ENCODE data around the gene GALNT12.

GALNT12 gene

DNA sequence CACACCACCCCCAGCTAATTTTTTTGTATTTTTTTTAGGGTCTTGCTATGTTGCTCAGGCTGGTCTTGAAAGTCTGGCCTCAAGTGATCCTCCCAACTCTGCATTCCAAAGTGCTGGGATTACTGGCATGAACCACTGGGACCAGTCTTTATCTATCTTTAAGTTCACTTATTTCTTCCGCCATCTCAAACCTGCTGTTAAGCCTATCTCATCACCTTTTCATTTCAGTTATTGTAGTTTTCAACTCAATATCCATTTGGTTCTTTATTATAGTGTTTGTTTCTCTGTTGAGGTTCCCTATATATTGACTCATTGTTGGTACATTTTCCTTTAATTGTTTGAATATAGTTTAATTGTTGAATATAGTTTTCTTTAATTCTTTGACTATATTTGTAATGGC, 48.1 kb downstream of the GALNT12 start:
- DNase-seq (ENCODE audit: low read depth in 1 of 2, low spot score in 1 of 2): no peak

DNA sequence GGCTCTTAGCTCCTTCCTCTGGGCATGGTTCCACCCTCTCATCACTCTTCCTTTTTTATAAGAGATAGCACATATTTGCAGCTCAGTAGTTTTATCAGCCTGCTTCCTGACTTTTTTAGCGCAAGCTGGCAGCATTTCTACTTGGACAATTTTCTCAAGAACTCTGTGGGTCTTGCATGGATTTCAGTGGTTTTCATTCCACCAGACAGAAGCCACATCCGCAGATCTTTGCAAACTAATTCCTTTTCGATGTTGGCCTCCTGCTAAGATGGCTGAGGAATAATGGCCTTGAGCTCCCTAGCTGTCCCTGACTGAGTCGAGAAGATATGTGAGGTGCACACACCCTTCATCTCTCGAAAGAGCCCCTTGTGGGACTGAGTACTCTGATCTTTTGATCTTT, 49.5 kb downstream of the GALNT12 start:
- no peak for DNase-seq (ENCODE audit: low read depth in 1 of 2, low spot score in 1 of 2)

DNA sequence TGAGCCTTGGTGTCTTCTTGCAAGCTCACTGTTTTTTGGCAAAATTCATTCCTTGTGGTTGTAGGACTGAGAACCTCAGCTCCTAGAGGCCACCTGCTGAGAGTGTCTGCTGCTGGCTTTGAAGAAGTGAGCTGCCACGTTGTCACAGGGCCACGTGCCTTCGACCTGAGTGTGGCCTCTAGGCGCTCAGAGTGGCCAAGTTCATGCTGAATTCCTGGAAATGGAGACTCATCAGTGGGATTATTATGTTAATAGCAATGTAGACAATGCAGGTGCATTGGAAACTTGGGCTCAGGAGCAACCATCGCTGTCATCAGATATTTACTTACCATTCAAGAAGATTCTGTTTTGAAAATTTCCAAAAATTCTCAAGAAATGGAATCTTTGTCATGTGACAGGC, 52.5 kb downstream of the GALNT12 start:
- no peak for DNase-seq (ENCODE audit: low read depth in 1 of 2, low spot score in 1 of 2)

DNA sequence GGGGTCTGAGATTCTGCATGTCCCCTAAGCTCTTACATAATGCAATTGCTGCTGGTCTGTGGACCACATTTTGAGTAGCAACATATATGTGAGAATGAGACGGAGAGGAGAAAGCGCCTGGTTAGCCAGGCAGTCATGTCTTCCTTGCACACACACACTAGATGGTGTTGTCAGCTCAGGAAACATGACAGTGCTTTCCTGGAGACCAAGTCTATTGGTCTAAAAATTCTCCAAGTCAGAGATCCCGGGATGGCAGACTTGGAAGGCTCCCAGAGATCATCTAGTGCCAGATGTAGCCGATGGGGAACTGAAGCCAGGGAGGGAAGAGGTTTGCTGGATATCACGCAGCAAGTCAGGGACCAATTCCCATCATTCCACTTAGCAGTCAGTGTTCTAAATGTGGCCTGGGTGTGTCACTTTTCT, 53.4 kb downstream of the GALNT12 start:
- DNase-seq (ENCODE audit: low read depth in 1 of 2, low spot score in 1 of 2): no peak

DNA sequence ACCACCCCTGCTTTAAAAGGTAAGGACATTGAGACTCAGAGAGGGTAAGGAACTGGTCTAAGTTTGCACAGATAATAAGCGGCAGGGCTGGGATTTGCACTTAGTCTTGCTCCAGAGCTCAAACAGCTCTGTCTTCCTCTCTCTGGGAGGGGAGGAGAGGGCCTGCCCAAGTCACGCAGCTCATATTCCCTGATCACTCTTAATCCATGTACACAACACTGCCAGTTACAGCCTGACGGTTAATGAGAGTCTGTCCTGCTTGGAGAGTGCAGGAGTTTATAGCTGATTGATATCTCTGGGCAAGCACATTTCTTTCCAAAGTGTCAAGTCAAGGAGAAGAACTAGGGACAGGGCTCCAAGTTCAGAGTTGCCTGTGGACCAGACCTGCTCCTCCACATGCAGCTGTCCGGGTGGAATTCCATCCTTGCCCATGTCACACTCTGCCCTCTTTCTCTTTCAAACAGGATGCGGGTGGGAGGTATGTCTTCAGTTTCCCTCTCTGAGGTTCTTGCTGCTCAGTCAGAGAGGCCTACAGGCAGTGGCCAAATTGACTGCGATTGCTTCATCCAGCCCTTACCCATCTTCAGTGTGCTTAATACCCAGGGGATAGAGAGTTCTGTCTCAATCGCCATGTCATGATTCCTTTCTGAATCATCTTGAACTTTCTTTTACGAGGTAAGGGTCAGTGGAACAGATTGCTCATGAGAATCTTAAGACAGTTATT, 54.5 kb downstream of the GALNT12 start:
- no peak for DNase-seq (ENCODE audit: low read depth in 1 of 2, low spot score in 1 of 2)

DNA sequence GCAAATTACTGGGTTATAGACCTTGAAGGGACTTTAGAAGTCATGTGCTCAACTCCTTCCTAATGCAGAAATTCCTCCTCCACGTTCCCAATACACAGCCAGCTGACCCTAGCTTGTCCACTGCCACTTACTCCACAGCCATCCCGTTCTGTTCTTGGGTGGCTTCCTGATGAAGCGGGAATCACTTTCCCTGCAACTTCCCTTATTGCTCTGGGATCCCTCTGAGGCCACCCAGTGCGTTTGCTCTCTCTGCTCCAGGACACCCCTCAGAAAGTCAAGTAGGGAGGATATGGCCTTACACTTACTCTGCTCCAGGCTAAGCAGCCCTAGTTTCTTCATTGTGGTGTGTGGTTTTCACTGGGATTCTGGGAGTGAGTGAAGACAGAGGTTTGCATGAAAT, 55.5 kb downstream of the GALNT12 start:
- no peak for DNase-seq (ENCODE audit: low read depth in 1 of 2, low spot score in 1 of 2)

DNA sequence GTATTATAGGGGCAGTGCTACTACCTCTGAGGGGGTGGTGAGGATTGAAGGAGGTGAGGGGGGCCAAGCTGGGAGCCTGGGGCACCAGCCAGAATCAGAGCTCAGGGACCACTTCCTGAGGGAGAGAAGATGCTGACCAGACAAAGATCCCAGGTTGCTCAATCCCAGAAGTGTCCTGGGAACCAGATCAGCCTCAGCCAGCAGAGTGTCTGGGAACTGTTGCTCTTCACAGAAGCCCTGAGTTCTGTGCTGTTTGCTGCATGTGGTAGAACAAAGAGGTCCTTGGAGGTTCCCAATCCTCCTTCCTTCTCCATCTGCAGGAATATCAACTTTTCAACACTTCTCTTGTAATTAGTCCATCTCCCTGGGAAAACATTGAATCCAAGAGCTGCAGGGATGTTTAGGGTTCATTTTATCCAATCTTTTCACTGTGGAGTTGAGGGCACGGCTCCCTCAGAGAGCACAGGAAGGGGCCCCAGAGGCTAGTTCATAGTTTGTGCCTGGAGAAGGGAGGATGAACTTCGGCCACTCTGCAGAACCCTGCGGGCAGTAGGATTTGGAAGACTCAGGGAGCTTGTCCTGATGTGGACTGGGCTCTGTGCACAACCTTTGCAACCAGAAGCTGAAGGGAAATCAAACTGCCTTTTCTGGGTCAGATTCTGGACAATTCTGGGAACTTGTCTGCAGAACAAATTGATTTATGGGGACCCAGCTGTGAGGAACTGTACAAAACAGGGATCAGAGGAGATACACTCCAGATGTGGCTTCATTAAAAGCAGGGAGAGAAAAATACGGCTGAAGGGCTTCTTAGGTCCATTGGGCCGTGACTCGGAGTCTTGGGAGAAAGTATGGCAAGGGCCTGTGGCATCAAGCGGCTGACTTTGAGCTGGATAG, 57.1 kb downstream of the GALNT12 start:
- no peak for DNase-seq (ENCODE audit: low read depth in 1 of 2, low spot score in 1 of 2)

DNA sequence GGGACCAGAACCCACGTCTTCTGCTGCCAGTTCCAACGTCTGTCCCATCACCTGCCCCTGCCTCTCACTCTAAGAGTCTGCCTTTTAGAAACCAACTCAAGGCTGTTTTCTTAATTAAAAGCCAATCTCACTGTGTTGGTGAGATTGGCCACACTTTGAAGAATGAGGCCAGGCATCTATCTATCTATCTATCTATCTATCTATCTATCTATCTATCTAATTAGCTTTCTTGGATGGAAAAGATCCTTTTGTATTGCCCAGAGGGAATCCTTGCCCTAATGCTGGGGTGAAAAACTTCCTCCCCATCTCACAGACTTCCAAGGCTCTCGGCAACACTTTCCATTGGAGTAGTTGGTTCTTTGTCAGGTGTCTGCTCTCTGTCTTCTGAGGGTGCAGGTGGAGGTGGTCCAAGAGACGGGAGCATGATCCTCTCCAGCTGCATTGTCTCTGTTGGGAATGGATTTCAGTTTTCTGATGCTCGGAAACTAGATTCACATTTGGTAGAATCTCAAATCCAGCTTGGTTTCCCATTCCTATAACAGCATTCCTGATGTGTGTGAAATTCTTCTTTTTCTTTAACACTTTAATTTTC, 57.9 kb downstream of the GALNT12 start:
- DNase-seq (ENCODE audit: low read depth in 1 of 2, low spot score in 1 of 2): no peak

DNA sequence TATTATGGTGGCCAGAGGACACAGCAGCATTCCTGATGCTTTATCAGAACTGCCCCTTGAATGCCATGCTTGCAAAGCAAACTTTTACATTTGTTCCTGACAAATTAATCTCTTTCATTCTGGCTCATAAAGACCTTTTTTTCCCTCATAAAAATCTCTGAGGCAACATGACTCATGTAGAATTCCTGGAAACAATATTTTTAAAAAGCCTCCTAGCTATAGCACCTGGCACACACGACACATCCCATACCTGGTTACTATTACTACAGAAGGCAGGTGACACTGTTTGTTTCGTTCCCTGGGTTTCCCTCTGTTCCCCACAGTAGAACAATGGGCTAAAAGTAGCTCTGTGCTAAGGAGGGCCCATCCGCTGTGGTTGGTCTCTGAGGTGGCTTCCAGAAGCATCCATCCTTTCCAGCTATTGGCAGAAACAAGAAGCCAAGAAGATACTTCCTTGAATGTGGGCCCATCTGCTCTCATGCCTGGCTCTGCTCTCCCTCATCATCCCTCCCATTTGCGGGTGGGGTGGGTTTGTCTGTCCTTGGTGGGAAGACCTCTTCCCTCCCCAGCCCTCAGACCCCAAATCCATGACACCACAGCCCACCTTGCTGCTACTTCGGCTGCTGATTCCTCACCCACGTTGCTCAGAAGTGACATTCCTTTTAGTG, 59.1 kb downstream of the GALNT12 start:
- DNase-seq (ENCODE audit: low read depth in 1 of 2, low spot score in 1 of 2): no peak

DNA sequence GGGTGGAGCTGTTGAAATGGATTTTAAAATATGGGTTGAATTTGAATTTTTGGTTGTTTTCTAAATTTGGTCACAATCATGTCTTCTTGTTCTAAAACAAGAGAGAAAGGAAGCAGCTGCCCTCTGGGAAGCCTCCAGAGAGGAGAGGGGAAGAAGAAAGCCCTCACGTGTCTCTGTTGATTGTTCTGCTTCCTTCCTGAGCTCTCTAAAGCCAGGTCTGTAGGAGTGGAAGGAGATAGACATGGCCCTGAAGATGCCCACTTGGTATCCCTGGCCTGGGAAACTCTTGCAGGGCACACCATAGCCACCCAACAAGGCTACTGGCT, 59.6 kb downstream of the GALNT12 start:
- no peak for DNase-seq (ENCODE audit: low read depth in 1 of 2, low spot score in 1 of 2)

DNA sequence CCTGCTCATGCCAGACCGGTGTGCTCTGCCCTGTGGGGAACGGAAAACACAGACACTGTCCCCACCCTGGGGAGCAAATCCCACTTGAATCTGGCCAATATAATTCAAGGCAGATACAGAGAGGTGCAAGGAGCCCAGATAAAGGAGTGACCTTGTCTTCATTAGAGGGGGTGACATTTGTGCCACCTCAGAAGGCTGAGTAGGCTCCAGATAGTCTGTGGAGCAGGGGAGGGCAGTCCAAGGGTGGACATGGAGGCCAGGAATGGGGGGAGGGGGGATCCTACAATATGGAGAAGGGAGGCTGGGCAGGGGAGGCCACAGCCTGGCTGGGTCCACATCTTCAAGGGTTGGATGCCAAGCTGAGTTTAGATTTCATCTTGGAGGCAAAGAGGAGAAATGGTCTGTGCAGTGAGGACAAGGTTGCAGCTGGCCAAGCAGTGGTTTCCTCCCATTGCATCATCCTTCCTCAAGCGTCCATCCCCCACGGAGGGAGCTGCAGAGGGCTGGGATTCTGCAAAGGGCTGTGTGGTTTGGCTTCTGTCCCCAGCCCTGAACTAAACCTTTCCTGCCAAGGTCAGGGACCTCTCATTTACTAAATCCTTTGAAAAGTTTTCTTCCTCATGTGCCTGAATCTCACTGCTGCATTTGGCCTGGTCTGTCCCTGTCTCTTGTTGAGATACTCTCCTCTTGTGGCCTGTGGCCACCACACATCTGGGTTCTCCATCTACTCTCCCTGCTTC, 60.1 kb downstream of the GALNT12 start:
- DNase-seq (ENCODE audit: low read depth in 1 of 2, low spot score in 1 of 2): no peak

DNA sequence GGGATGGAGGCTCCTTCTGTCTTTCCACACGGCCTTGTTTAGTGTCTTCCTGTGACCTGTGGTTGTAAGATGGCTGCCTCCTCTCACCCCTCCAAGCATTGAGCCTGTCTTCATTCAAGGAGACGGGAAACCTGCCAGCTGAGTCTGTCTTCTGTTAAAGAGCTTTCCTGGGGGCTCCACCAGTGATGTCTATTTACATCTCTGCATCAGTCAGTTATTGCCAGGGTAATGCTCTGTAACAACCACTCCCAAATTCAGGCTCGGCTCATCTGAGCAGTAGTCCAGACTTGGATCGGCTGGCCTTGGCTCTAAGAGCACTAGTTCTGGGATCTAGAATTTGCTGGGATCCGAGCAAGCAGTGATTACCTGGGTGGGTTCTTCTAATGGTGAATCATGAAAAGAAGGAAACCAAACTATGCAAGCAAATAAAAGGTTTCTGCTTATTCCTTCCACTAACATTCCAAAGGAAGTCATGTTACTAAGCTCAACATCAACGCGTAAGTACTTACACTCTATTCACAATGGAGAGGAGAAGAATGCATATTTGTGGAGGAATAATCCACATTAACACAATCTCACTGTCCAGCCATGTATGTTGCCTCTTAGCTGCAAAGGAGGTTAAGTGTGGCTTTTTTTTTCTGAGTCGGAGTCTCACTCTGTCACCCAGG, 61.7 kb downstream of the GALNT12 start:
- DNase-seq (ENCODE audit: low read depth in 1 of 2, low spot score in 1 of 2): no peak

DNA sequence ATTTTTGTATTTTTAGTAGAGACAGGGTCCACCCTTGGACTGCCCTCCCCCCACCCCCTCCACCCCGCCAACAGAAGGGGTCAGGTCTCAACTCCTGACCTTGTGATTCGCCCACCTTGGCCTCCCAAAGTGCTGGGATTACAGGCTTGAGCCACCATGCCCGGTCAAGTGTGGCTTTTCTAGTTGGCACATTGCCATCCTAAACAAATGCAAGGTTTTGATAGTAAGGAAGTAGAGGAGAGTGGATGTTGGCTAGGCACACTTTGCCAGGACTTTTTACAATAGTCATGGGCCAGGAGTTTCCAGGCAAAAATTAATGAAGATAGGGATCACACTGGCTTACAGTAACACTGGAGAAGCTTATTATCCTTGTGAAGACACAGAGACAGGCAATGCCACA, 62.4 kb downstream of the GALNT12 start:
- DNase-seq (ENCODE audit: low read depth in 1 of 2, low spot score in 1 of 2): no peak

DNA sequence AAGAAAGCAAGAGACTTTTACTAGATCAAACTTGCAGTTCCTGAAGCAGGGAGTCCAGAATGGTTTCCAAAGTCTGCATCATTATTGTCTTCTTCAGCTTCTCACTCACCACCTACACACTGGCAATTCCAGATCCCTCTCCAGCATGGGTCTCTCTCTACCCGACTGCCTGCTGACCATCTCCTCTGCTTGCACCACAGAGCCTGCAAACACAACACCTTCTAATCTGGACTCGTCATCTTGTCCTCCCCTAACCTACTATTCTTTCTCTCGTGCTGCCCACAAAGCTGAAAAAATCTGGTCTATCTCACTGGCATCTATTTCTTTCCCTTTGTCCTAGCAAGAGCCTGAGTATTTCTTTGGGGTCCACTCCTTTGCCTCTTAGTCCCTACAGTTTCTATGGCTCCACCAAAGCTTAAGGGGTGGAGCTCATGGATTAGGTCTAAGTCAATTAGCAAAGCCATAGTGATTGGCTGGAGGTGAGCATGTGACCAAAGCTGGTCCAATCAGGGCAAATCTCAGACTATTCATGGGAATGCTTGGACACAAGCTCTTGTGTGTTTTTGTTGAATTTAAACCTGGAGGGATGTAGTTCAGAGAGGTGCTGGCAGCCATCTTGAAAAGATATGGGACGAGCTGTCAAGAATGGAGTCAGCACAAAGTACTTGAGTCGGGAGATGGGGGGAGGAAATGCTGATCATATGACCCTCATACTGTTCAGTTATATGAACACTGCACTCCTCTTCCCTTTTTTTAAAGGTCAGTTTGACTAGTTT, 63.5 kb downstream of the GALNT12 start:
- no peak for DNase-seq (ENCODE audit: low read depth in 1 of 2, low spot score in 1 of 2)

DNA sequence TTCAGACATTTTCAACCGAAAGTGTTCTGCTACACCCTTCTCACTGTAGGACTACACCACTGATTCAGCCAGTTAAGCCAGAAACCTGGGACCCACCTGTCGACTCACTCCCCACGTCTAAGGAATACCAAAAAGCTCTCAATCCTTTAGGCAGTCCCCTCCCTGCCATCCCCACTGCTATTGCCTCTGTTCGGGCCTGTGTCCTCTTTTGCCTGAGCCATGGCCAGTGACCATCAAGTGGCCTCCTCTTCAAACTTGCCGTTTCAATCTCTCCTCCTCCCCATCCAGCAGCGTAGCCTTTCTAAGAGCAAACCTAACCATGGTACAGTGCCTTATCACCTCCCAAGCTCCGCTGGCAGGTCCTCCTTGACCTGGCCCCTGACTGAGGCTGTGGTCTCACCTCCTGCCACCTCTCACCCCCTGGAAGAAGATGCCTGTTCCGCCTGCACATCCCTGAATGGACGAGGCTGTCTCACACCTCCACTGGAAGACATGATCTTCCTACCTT, 64.1 kb downstream of the GALNT12 start:
- no peak for DNase-seq (ENCODE audit: low read depth in 1 of 2, low spot score in 1 of 2)

DNA sequence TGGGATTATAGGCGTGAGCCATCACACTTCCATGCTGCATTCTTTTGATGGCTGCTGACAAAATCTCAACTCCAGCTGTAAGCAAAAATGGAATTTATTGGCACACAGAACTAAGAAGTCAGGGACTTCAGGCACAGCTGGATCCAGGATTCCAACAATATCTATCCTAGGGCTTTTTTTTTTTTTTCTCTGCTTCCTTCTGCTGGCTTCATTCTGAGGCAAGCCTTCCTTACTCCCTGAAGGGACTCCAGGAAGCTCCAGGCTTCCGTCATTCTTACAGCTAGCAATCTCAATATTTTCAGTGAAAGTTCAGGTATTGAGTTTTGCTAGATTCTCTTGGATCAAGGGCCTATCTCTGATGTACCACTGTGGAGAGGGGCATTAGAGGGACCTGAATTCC, 66.1 kb downstream of the GALNT12 start:
- no peak for DNase-seq (ENCODE audit: low read depth in 1 of 2, low spot score in 1 of 2)

DNA sequence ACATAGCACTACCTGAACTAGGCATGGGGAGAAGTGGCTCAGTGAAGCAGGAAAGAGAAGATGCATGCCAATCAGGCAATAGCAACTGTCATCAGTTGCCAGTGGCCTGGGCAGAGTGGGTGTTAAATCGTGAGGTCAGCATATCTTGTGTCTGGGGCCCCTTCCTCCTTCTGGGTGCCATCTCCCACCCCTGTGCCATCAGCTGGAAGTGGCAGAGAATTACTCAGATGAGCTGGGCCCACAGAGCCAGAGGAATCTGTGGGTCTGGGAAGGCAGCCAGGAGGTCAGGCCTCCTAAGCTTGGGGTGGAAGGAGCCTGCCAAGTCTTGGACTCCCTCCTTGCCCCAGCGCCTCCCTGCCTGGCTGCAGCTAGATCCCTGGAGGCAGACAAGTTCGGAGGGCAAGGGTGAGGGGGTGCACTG, 66.5 kb downstream of the GALNT12 start:
- no peak for DNase-seq (ENCODE audit: low read depth in 1 of 2, low spot score in 1 of 2)

DNA sequence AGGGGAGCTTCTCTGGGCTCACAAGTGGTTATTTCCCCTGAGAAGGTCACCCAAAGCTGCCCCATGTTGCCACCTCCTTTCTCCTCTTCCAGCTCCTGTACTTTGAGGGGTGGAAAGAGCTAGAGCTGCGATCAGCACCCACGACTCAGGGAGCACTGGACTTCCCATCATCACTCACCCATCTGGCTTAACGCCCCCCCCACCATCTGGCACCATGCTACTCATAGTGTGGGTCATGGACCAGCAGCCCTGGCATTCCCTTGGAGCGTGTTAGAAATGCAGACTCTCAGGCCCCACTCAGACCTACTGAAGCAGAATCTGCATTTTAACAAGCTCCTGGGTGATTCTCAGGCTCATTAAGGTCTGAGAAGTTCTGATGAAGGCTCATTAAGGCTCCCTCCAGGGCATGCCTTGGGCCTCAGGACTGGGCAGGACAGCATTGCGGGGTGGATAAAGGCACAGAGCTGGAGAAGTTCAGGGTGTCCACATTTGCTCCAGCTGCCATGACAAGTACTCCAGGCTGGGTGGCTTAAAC, 67.3 kb downstream of the GALNT12 start:
- no peak for DNase-seq (ENCODE audit: low read depth in 1 of 2, low spot score in 1 of 2)

DNA sequence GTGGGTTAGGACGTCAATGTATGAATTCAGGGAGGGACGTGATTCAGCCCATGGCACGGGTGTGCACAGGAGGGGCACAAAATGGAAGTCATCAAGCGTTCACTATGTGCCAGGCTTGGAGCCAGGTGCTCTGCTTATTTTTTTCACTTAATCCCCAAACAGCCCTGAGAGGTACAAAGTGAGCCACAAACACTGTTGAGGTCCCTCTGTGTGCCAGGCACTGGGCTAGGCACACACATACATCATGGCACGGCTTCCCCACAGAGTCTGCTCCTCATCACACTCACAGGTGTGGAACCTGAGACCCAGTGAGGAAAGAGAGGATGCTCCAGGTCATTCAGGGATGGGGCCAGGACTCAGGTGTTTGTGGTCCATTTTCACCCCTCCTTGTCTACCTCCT, 68.1 kb downstream of the GALNT12 start:
- no peak for DNase-seq (ENCODE audit: low read depth in 1 of 2, low spot score in 1 of 2)

Data from stimulated activated CD4-positive, alpha-beta T cell treated with anti-CD3 and anti-CD28 coated beads, Interleukin-15, amount 100 ng/mL, for 1 hour (primary cell).